Measurements from ENCODE around the gene SLC25A53. TPM values are rescaled to one million over a fixed set of nuclear protein-coding genes. Genes with fewer than 3 reads are reported as not detected.

The SLC25A53 gene
- total RNA-seq, 4 donors from 2014 or later = 10.6 to 24.5 (median 17.3) TPM

- no peak for TF ChIP-seq CTCF (IDR thresholded peaks at IDR 0.05; ENCODE audit: low read depth)
Measured at GRCh38 chrX:104105330-104106262, 51.2 kb downstream of the SLC25A53 start.

- no peak for TF ChIP-seq CTCF (IDR thresholded peaks at IDR 0.05; ENCODE audit: low read depth)
Measured at GRCh38 chrX:104104676-104105075, 52.1 kb downstream of the SLC25A53 start.

DNA sequence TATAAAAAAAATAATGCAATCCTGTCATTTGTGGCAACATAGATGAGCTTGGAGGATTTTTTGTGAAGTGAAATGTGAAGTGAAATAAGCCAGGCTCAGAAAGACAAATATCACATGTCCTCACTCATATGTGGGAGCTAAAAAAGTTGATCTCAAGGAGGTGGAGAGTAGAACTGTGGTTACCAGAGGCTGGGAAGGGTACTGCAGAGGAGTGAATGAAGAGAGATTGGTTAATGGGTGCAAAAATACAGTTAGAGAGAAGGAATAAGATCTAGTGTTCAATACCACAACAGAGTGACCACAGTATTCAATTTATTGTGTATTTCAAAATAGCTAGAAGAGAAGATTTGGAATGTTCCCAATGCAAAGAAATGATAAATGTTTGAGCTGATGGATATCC, 57.9 kb downstream of the SLC25A53 start:
- no peak for TF ChIP-seq CTCF (IDR thresholded peaks at IDR 0.05; ENCODE audit: low read depth)

GRCh38 chrX:104098151-104098808, 58.5 kb downstream of the SLC25A53 start:
- TF ChIP-seq CTCF (IDR thresholded peaks at IDR 0.05; ENCODE audit: low read depth) = no peak

GRCh38 chrX:104085919-104086318, 70.9 kb downstream of the SLC25A53 start:
- TF ChIP-seq CTCF (IDR thresholded peaks at IDR 0.05; ENCODE audit: low read depth) = no peak

GRCh38 chrX:104085477-104085876, 71.3 kb downstream of the SLC25A53 start:
- no peak for TF ChIP-seq CTCF (IDR thresholded peaks at IDR 0.05; ENCODE audit: low read depth)

DNA sequence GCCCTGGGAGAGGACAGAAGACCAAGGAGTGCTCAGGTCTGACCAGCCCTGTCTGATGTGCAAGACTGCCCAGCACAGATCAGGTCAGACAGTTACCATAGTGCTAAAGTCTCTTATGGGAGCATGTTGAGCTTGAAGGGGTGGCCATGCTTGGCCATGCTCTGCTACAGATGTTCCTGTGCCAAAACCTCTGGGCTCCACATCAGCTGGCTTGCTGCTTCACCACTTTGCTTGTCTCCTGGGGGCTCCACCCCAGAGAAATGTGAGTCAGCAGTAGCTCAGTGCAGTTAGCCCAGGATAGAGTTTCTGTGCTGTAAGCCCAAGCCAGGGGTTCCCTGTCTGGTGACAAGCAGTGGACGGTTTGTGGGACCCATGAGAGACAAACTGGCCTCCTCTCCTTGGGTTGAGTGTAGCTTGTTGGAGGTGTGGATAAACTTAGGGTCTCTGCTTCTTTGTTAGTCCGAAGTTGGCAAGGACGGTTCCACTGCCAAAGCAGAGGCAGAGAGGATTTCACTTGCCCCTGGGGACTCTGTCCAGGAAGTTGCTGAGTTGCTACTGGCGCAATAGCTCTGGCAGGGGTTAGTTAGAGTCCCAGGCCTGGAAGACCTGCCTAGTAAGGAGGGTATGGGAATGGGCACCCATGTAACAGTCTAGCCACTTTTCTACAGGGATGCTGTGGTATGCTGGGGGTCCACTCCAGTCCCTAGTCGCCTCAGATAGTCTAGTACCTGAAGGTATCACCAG, 72.1 kb downstream of the SLC25A53 start:
- no peak for TF ChIP-seq CTCF (IDR thresholded peaks at IDR 0.05; ENCODE audit: low read depth)

All from subcutaneous adipose tissue (tissue), 4 donors.